ENCODE results near the gene ZFR2. TPM values are rescaled to one million over a fixed set of nuclear protein-coding genes. Genes with fewer than 3 reads are reported as not detected.
"Not testable (repeated sequence)": the region's sequence is repeated elsewhere in the genome, so short reads cannot be mapped to it uniquely, and the experiment has no call there.

ZFR2 gene
- total and polyA plus RNA-seq, 10 of the 15 experiments (the other 5 are each of a cell fraction or from before 2014, with no cell fraction given) = 0.18 TPM; not detected in 9

DNA sequence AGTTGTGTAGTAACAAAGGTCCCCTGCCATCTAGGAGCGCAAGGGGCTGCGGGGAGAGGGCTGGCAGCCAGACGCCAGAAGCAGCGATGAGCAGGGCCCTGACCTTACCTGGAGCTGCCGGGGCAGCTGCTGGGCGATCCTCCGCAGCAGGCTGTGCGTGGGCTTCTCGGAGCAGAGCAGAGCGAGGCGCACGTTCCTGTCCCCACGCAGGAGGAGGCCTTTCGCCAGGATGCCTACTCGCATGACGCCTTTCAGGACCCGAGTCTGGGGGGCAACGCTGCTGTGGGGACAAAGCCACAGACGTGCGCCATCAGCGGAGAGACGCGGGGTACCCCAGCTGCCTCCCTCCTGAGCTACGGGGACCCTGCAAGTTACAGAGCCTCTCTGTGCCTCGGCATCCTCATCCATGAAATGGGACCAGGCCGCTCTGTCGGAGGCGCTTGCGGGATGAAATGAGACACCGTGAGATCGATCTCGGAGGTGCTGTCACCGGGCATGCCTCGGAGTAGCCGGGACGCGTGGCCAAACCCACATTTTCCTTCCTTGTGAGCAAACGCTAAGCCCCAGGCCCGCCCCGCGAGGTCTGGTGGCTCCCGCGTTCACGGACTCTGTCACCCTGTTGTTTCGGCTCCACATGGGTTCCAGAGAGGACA is 52.1 kb downstream of the ZFR2 start:
- Histone ChIP-seq H3K36me3 (ENCODE audit: control insufficient read depth in 2 of 2, insufficient read depth in 2 of 2, low read length in 1 of 2) (no peaks in the 10 kb centered on the region), H3K9ac (ENCODE audit: control insufficient read depth, insufficient read depth, low read length) (no peak overlapping the region), H3K79me2 (ENCODE audit: control insufficient read depth, insufficient read depth, low read length) (no peaks in the 10 kb centered on the region), H3K4me2 (ENCODE audit: control insufficient read depth, insufficient read depth) (no peak overlapping the region), H3K27ac (ENCODE audit: control insufficient read depth, insufficient read depth) (no peak overlapping the region), H3K9me3 (replicated peaks; ENCODE audit: control insufficient read depth, insufficient read depth, low read length) (no peaks in the 10 kb centered on the region), H4K20me1 (ENCODE audit: control insufficient read depth, insufficient read depth) (no peaks in the 10 kb centered on the region), H3K27me3 (replicated peaks in 1 of 2; ENCODE audit: control insufficient read depth in 2 of 2, insufficient read depth in 2 of 2, low read length in 1 of 2) (no peaks in the 10 kb centered on the region), H3K4me1 (ENCODE audit: control insufficient read depth, insufficient read depth, low read length) (peaks cover 6% of the 10 kb centered on the region), H3K4me3 (no peak overlapping the region), H2AFZ (ENCODE audit: control insufficient read depth, low read depth, low read length) (no peak overlapping the region)
- ChIA-PET POLR2A (no interaction called here), RAD21 (ENCODE audit: unreplicated experiment) (no interaction called here), CTCF (no interaction called here), SMC1A (ENCODE audit: uncharacterized antibody, unreplicated experiment) (interaction anchor here (1.1 kb wide), 1 partner anchor 54 kb away, joined by 3 read pairs; the partner anchor contains the start of gene MRPL54)
- WGBS (ENCODE audit: insufficient coverage, insufficient replicate concordance, low lambda C conversion rate, missing lambda C conversion rate) = 88% methylated on average over 44 of the region's 45 CpGs
- BruUV-seq (replicated peaks) = no TSS peak
- no peak for TF ChIP-seq LARP7 (IDR thresholded peaks at IDR 0.05)
- TF ChIP-seq, protein P1, sequence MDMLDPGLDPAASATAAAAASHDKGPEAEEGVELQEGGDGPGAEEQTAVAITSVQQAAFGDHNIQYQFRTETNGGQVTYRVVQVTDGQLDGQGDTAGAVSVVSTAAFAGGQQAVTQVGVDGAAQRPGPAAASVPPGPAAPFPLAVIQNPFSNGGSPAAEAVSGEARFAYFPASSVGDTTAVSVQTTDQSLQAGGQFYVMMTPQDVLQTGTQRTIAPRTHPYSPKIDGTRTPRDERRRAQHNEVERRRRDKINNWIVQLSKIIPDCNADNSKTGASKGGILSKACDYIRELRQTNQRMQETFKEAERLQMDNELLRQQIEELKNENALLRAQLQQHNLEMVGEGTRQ (IDR thresholded peaks at IDR 0.05; ENCODE audit: borderline replicate concordance, low read depth, low read length) = no peak
- TF ChIP-seq MEF2A (IDR thresholded peaks at IDR 0.05; ENCODE audit: insufficient read depth, low read depth, low read length) = no peak
- TF ChIP-seq HDAC6 (IDR thresholded peaks at IDR 0.05; ENCODE audit: unreplicated experiment) = no peak
- no peak for TF ChIP-seq TCF7 (IDR thresholded peaks at IDR 0.05; ENCODE audit: borderline replicate concordance)
- no peak for TF ChIP-seq BCL11A (IDR thresholded peaks at IDR 0.05; ENCODE audit: low read depth, low read length)
- in situ Hi-C loops (cut with MboI) (no loop called here), intact Hi-C loops (cut with micrococcal nuclease; ENCODE audit: unreplicated experiment) (no loop called here)
- FAIRE-seq = no peak
- no peak for ATAC-seq
- no peak for DNase-seq (ENCODE audit: low read depth, low spot score)

DNA sequence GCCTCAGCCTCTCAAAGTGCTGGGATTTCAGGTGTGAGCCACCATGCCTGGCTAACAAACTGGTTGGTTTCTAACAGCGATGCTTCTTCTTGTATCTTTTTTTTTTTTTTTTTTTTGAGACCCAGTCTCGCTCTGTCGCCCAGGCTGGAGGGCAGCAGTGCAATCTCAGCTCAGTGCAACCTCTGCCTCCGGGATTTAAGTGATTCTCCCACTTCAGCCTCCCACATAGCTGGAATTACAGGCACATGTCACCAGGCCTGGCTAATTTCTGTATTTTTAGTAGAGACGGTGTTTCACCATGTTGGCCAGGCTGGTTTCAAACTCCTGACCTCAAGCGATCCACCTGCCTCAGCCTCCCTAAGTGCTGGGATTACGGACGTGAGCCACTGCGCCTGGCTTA is 52.7 kb downstream of the ZFR2 start:
- H3K4me2 ChIP-seq (ENCODE audit: control insufficient read depth, insufficient read depth); H3K79me2 ChIP-seq (ENCODE audit: control insufficient read depth, insufficient read depth, low read length); CTCF ChIA-PET; H3K36me3 ChIP-seq (ENCODE audit: control insufficient read depth in 2 of 2, insufficient read depth in 2 of 2, low read length in 1 of 2); in situ Hi-C loops (cut with MboI); POLR2A ChIA-PET; FAIRE-seq; H3K4me1 ChIP-seq (ENCODE audit: control insufficient read depth, insufficient read depth, low read length); H2AFZ ChIP-seq (ENCODE audit: control insufficient read depth, low read depth, low read length); H3K9me3 ChIP-seq (replicated peaks; ENCODE audit: control insufficient read depth, insufficient read depth, low read length); H3K27ac ChIP-seq (ENCODE audit: control insufficient read depth, insufficient read depth); ATAC-seq; H3K9ac ChIP-seq (ENCODE audit: control insufficient read depth, insufficient read depth, low read length); BruUV-seq (replicated peaks); RAD21 ChIA-PET (ENCODE audit: unreplicated experiment); intact Hi-C loops (cut with micrococcal nuclease; ENCODE audit: unreplicated experiment); H3K27me3 ChIP-seq (replicated peaks in 1 of 2; ENCODE audit: control insufficient read depth in 2 of 2, insufficient read depth in 2 of 2, low read length in 1 of 2); DNase-seq (ENCODE audit: low read depth, low spot score); H4K20me1 ChIP-seq (ENCODE audit: control insufficient read depth, insufficient read depth); H3K4me3 ChIP-seq: not testable (repeated sequence)
- SMC1A ChIA-PET (ENCODE audit: uncharacterized antibody, unreplicated experiment) = interaction anchor here (0.7 kb wide), 1 partner anchor 373 kb away, joined by 4 read pairs; no protein-coding TSS in a partner anchor
- 84% methylated on average over 7 of the region's 9 CpGs for WGBS (ENCODE audit: insufficient coverage, insufficient replicate concordance, low lambda C conversion rate, missing lambda C conversion rate)
